ENCODE results near the gene ABTB2. TPM values are rescaled to one million over a fixed set of nuclear protein-coding genes. Genes with fewer than 3 reads are reported as not detected.

ABTB2 gene
- total and polyA plus RNA-seq, 10 of the 15 experiments (the other 5 are each of a cell fraction or from before 2014, with no cell fraction given), result 0.13 to 2.1 (median 0.72) TPM

GRCh38 chr11:34243600-34244464 lies 114.0 kb downstream of the ABTB2 start (continued):
- no peak for TF ChIP-seq CHD1 (IDR thresholded peaks at IDR 0.05; ENCODE audit: low read depth, low read length)
- TF ChIP-seq BMI1 (IDR thresholded peaks at IDR 0.05; ENCODE audit: borderline replicate concordance), result peak; percentile 51; the same call in 1 of the 2 replicates
- TF ChIP-seq GATAD2B (conservative IDR thresholded peaks at IDR 0.05; ENCODE audit: low read depth), result no peak
- TF ChIP-seq HCFC1 (IDR thresholded peaks at IDR 0.05; ENCODE audit: low read length), result no peak
- no peak; the same call in 1 of the 2 replicates for TF ChIP-seq MAX (IDR thresholded peaks at IDR 0.05; ENCODE audit: low read depth, low read length)
- no peak for TF ChIP-seq NFYB (IDR thresholded peaks at IDR 0.05; ENCODE audit: insufficient read depth, low read depth, low read length)
- peak in 1 of 2 experiments; percentile 93; a peak in 2 of 4 replicates for TF ChIP-seq CEBPB (IDR thresholded peaks at IDR 0.05; ENCODE audit: borderline replicate concordance in 1 of 2, low read depth in 2 of 2, low read length in 2 of 2)
- no peak for TF ChIP-seq MYC (IDR thresholded peaks at IDR 0.05; ENCODE audit: insufficient read depth, insufficient read length, insufficient replicate concordance, low read length, severe bottlenecking)
- peak; percentile 42; the same call in 1 of the 2 replicates for TF ChIP-seq NKRF (conservative IDR thresholded peaks at IDR 0.05)
- TF ChIP-seq SRF (IDR thresholded peaks at IDR 0.05; ENCODE audit: low read depth in 2 of 2, low read length in 2 of 2), result peak in 1 of 2 experiments; percentile 68; a peak in 1 of 4 replicates
- TF ChIP-seq SMC3 (IDR thresholded peaks at IDR 0.05; ENCODE audit: borderline replicate concordance, low read length), result no peak
- no peak for TF ChIP-seq HSF1 (IDR thresholded peaks at IDR 0.05; ENCODE audit: low read depth, low read length)
- peak; percentile 39; the same call in 1 of the 2 replicates for TF ChIP-seq CREB1 (IDR thresholded peaks at IDR 0.05; ENCODE audit: low read depth)
- TF ChIP-seq MEF2B (IDR thresholded peaks at IDR 0.05; ENCODE audit: partially characterized antibody, poor library complexity, severe bottlenecking), result peak; percentile 69
- no peak for TF ChIP-seq HDAC2 (IDR thresholded peaks at IDR 0.05)
- TF ChIP-seq EP300 (IDR thresholded peaks at IDR 0.05; ENCODE audit: borderline replicate concordance in 1 of 2, control insufficient read depth in 1 of 2, low read depth in 2 of 2, low read length in 2 of 2), result peak; percentile 74 to 87
- peak in 1 of 2 experiments; percentile 92; a peak in 2 of 4 replicates for TF ChIP-seq ETV6 (conservative IDR thresholded peaks at IDR 0.05 in 1 of 2, IDR thresholded peaks at IDR 0.05 in 1 of 2; ENCODE audit: borderline replicate concordance in 1 of 2, low read depth in 1 of 2)
- TF ChIP-seq MTA2 (IDR thresholded peaks at IDR 0.05; ENCODE audit: low read depth), result peak; percentile 91
- TF ChIP-seq USF2 (IDR thresholded peaks at IDR 0.05; ENCODE audit: borderline replicate concordance, low read depth, low read length), result no peak; the same call in 1 of the 2 replicates
- peak; percentile 91 to 94 for TF ChIP-seq IKZF2 (IDR thresholded peaks at IDR 0.05)
- peak; percentile 87 for TF ChIP-seq IKZF1 (conservative IDR thresholded peaks at IDR 0.05)
- TF ChIP-seq FOXM1 (IDR thresholded peaks at IDR 0.05; ENCODE audit: low read depth, low read length), result peak; percentile 92; the same call in 1 of the 2 replicates
- no peak for TF ChIP-seq KDM1A (IDR thresholded peaks at IDR 0.05; ENCODE audit: borderline replicate concordance)
